ENCODE results near the gene TECPR1.

TECPR1 gene

GRCh38 chr7:98204670-98205069 is 47.4 kb downstream of the TECPR1 start:
- no peak for DNase-seq (ENCODE audit: low spot score)
- no peak overlapping the region for H2AFZ ChIP-seq (ENCODE audit: low read length)
- H3K4me3 ChIP-seq (ENCODE audit: low read length in 2 of 2): no peak overlapping the region
- H4K8ac ChIP-seq (ENCODE audit: low read depth, low read length): no peak overlapping the region
- H3K14ac ChIP-seq (ENCODE audit: low read length): no peak overlapping the region
- no peak overlapping the region for H2BK120ac ChIP-seq (ENCODE audit: low read depth, low read length)
- no peak overlapping the region for H3K18ac ChIP-seq (ENCODE audit: low read length)
- peaks cover 0 to 3% of the 10 kb centered on the region in 2 donors for H3K9me3 ChIP-seq (replicated peaks in 1 of 2; ENCODE audit: control insufficient read depth in 2 of 2, insufficient read depth in 1 of 2, low read depth in 1 of 2, low read length in 2 of 2)
- no peaks in the 10 kb centered on the region for H3K79me1 ChIP-seq (ENCODE audit: low read depth, low read length)
- no peak overlapping the region for H2BK15ac ChIP-seq (ENCODE audit: low read length)
- no peaks in the 10 kb centered on the region for H3K4me1 ChIP-seq (ENCODE audit: control insufficient read depth in 2 of 2, insufficient read depth in 1 of 2, low read depth in 1 of 2, low read length in 2 of 2)
- H3K23ac ChIP-seq (ENCODE audit: low read depth, low read length, poor library complexity): no peak overlapping the region
- WGBS, 2 donors (ENCODE audit: extremely low coverage in 2 of 2, insufficient read length in 2 of 2, insufficient replicate concordance in 1 of 2): no CpG with 5 or more reads among the region's 11 CpGs
- no peak overlapping the region for H2AK5ac ChIP-seq (ENCODE audit: low read depth, low read length)
- H2BK12ac ChIP-seq (ENCODE audit: low read length): no peak overlapping the region
- no peak overlapping the region for H4K91ac ChIP-seq (ENCODE audit: low read depth, low read length, poor library complexity)
- H3K27me3 ChIP-seq (ENCODE audit: control insufficient read depth in 3 of 3, insufficient read depth in 3 of 3, low read depth in 1 of 3, low read length in 3 of 3): no peaks in the 10 kb centered on the region
- H3K9ac ChIP-seq (ENCODE audit: low read depth, low read length, poor library complexity): peak overlapping the region; percentile 3
- H2BK5ac ChIP-seq (ENCODE audit: low read length): no peak overlapping the region
- peaks cover 16 to 72% of the 10 kb centered on the region in 2 donors for H3K36me3 ChIP-seq (replicated peaks in 1 of 2; ENCODE audit: control insufficient read depth in 2 of 2, insufficient read depth in 2 of 2, low read length in 2 of 2)
- H3K4me2 ChIP-seq (ENCODE audit: insufficient read depth, low read length, poor library complexity, severe bottlenecking): no peak overlapping the region
- H3K4ac ChIP-seq (ENCODE audit: low read length): no peak overlapping the region
- no peak overlapping the region for H3K27ac ChIP-seq (replicated peaks; ENCODE audit: low read length)

- H3K4ac ChIP-seq (ENCODE audit: low read length): no peak overlapping the region
- no peak overlapping the region for H2BK12ac ChIP-seq (ENCODE audit: low read length)
- H3K9ac ChIP-seq (ENCODE audit: low read depth, low read length, poor library complexity): no peak overlapping the region
- no peak overlapping the region for H4K91ac ChIP-seq (ENCODE audit: low read depth, low read length, poor library complexity)
- no peak overlapping the region for H3K4me3 ChIP-seq (ENCODE audit: low read length in 2 of 2)
- H3K4me1 ChIP-seq (ENCODE audit: control insufficient read depth in 2 of 2, insufficient read depth in 1 of 2, low read depth in 1 of 2, low read length in 2 of 2): no peaks in the 10 kb centered on the region
- no peak overlapping the region for H3K23ac ChIP-seq (ENCODE audit: low read depth, low read length, poor library complexity)
- H4K8ac ChIP-seq (ENCODE audit: low read depth, low read length): no peak overlapping the region
- H3K9me3 ChIP-seq (replicated peaks in 1 of 2; ENCODE audit: control insufficient read depth in 2 of 2, insufficient read depth in 1 of 2, low read depth in 1 of 2, low read length in 2 of 2): peaks cover 0 to 5% of the 10 kb centered on the region in 2 donors
- peak overlapping the region; percentile 29 for H3K18ac ChIP-seq (ENCODE audit: low read length)
- no CpG with 5 or more reads among the region's 18 CpGs for WGBS, 2 donors (ENCODE audit: extremely low coverage in 2 of 2, insufficient read length in 2 of 2, insufficient replicate concordance in 1 of 2)
- no peak overlapping the region for H3K4me2 ChIP-seq (ENCODE audit: insufficient read depth, low read length, poor library complexity, severe bottlenecking)
- H2AFZ ChIP-seq (ENCODE audit: low read length): no peak overlapping the region
- peaks cover 16 to 72% of the 10 kb centered on the region in 2 donors for H3K36me3 ChIP-seq (replicated peaks in 1 of 2; ENCODE audit: control insufficient read depth in 2 of 2, insufficient read depth in 2 of 2, low read length in 2 of 2)
- no peaks in the 10 kb centered on the region for H3K79me1 ChIP-seq (ENCODE audit: low read depth, low read length)
- H2AK5ac ChIP-seq (ENCODE audit: low read depth, low read length): no peak overlapping the region
- H2BK15ac ChIP-seq (ENCODE audit: low read length): no peak overlapping the region
- no peak for DNase-seq (ENCODE audit: low spot score)
- no peak overlapping the region for H2BK120ac ChIP-seq (ENCODE audit: low read depth, low read length)
- no peak overlapping the region for H2BK5ac ChIP-seq (ENCODE audit: low read length)
- H3K27ac ChIP-seq (replicated peaks; ENCODE audit: low read length): no peak overlapping the region
- H3K14ac ChIP-seq (ENCODE audit: low read length): no peak overlapping the region
- H3K27me3 ChIP-seq (ENCODE audit: control insufficient read depth in 3 of 3, insufficient read depth in 3 of 3, low read depth in 1 of 3, low read length in 3 of 3): no peaks in the 10 kb centered on the region
Observed at GRCh38 chr7:98203964-98204605, 47.9 kb downstream of the TECPR1 start.

GRCh38 chr7:98203261-98203963 is 48.6 kb downstream of the TECPR1 start:
- H3K4me2 ChIP-seq (ENCODE audit: insufficient read depth, low read length, poor library complexity, severe bottlenecking): no peak overlapping the region
- no peak overlapping the region for H3K14ac ChIP-seq (ENCODE audit: low read length)
- no peak overlapping the region for H2AFZ ChIP-seq (ENCODE audit: low read length)
- H4K8ac ChIP-seq (ENCODE audit: low read depth, low read length): no peak overlapping the region
- H3K79me1 ChIP-seq (ENCODE audit: low read depth, low read length): no peaks in the 10 kb centered on the region
- peaks cover 16 to 65% of the 10 kb centered on the region in 2 donors for H3K36me3 ChIP-seq (replicated peaks in 1 of 2; ENCODE audit: control insufficient read depth in 2 of 2, insufficient read depth in 2 of 2, low read length in 2 of 2)
- no peak overlapping the region for H2BK5ac ChIP-seq (ENCODE audit: low read length)
- peaks cover 0 to 7% of the 10 kb centered on the region in 2 donors for H3K9me3 ChIP-seq (replicated peaks in 1 of 2; ENCODE audit: control insufficient read depth in 2 of 2, insufficient read depth in 1 of 2, low read depth in 1 of 2, low read length in 2 of 2)
- no peak overlapping the region for H2BK15ac ChIP-seq (ENCODE audit: low read length)
- no peak overlapping the region for H3K4ac ChIP-seq (ENCODE audit: low read length)
- no peak overlapping the region for H2BK12ac ChIP-seq (ENCODE audit: low read length)
- peak overlapping the region; percentile 43 for H2BK120ac ChIP-seq (ENCODE audit: low read depth, low read length)
- H3K27ac ChIP-seq (replicated peaks; ENCODE audit: low read length): no peak overlapping the region
- no peak overlapping the region for H2AK5ac ChIP-seq (ENCODE audit: low read depth, low read length)
- DNase-seq (ENCODE audit: low spot score): no peak
- H3K27me3 ChIP-seq (ENCODE audit: control insufficient read depth in 3 of 3, insufficient read depth in 3 of 3, low read depth in 1 of 3, low read length in 3 of 3): no peaks in the 10 kb centered on the region
- H3K4me3 ChIP-seq (ENCODE audit: low read length in 2 of 2): no peak overlapping the region
- H3K18ac ChIP-seq (ENCODE audit: low read length): no peak overlapping the region
- no peaks in the 10 kb centered on the region for H3K4me1 ChIP-seq (ENCODE audit: control insufficient read depth in 2 of 2, insufficient read depth in 1 of 2, low read depth in 1 of 2, low read length in 2 of 2)
- no peak overlapping the region for H3K9ac ChIP-seq (ENCODE audit: low read depth, low read length, poor library complexity)
- WGBS, 2 donors (ENCODE audit: extremely low coverage in 2 of 2, insufficient read length in 2 of 2, insufficient replicate concordance in 1 of 2): no CpG with 5 or more reads among the region's 28 CpGs
- no peak overlapping the region for H4K91ac ChIP-seq (ENCODE audit: low read depth, low read length, poor library complexity)
- no peak overlapping the region for H3K23ac ChIP-seq (ENCODE audit: low read depth, low read length, poor library complexity)

GRCh38 chr7:98202367-98203195 is 49.5 kb downstream of the TECPR1 start:
- H3K9ac ChIP-seq (ENCODE audit: low read depth, low read length, poor library complexity): no peak overlapping the region
- no peak overlapping the region for H2BK12ac ChIP-seq (ENCODE audit: low read length)
- H2AK5ac ChIP-seq (ENCODE audit: low read depth, low read length): no peak overlapping the region
- H3K18ac ChIP-seq (ENCODE audit: low read length): no peak overlapping the region
- H3K36me3 ChIP-seq (replicated peaks in 1 of 2; ENCODE audit: control insufficient read depth in 2 of 2, insufficient read depth in 2 of 2, low read length in 2 of 2): peaks cover 16 to 62% of the 10 kb centered on the region in 2 donors
- no peak overlapping the region for H2AFZ ChIP-seq (ENCODE audit: low read length)
- no peak overlapping the region for H3K4me3 ChIP-seq (ENCODE audit: low read length in 2 of 2)
- no peak for DNase-seq (ENCODE audit: low spot score)
- no peaks in the 10 kb centered on the region for H3K4me1 ChIP-seq (ENCODE audit: control insufficient read depth in 2 of 2, insufficient read depth in 1 of 2, low read depth in 1 of 2, low read length in 2 of 2)
- no peak overlapping the region for H3K27ac ChIP-seq (replicated peaks; ENCODE audit: low read length)
- no peaks in the 10 kb centered on the region for H3K79me1 ChIP-seq (ENCODE audit: low read depth, low read length)
- no peak overlapping the region for H4K8ac ChIP-seq (ENCODE audit: low read depth, low read length)
- H3K27me3 ChIP-seq (ENCODE audit: control insufficient read depth in 3 of 3, insufficient read depth in 3 of 3, low read depth in 1 of 3, low read length in 3 of 3): no peaks in the 10 kb centered on the region
- no peak overlapping the region for H3K4ac ChIP-seq (ENCODE audit: low read length)
- H4K91ac ChIP-seq (ENCODE audit: low read depth, low read length, poor library complexity): no peak overlapping the region
- no peak overlapping the region for H2BK120ac ChIP-seq (ENCODE audit: low read depth, low read length)
- peaks cover 0 to 7% of the 10 kb centered on the region in 2 donors for H3K9me3 ChIP-seq (replicated peaks in 1 of 2; ENCODE audit: control insufficient read depth in 2 of 2, insufficient read depth in 1 of 2, low read depth in 1 of 2, low read length in 2 of 2)
- no peak overlapping the region for H2BK5ac ChIP-seq (ENCODE audit: low read length)
- WGBS, 2 donors (ENCODE audit: extremely low coverage in 2 of 2, insufficient read length in 2 of 2, insufficient replicate concordance in 1 of 2): no CpG with 5 or more reads among the region's 15 CpGs
- no peak overlapping the region for H3K4me2 ChIP-seq (ENCODE audit: insufficient read depth, low read length, poor library complexity, severe bottlenecking)
- H3K23ac ChIP-seq (ENCODE audit: low read depth, low read length, poor library complexity): no peak overlapping the region
- no peak overlapping the region for H3K14ac ChIP-seq (ENCODE audit: low read length)
- no peak overlapping the region for H2BK15ac ChIP-seq (ENCODE audit: low read length)

Measured in neuronal stem cell (in vitro differentiated cells).